T-helper 1 cell treated with Interleukin-12 subunit alpha and Interleukin-12 subunit beta and Interleukin-4 antibody, amounts not matched to agents 30 μg/mL and 1 μg/mL, for 36 hours (primary cell): ENCODE data around the gene NINJ2.

Experiments used
- H3K27ac Mint-ChIP-seq: one replicate; pipeline ENCODE4 v1.8.0; 2021; ENCODE audit warnings: mild to moderate bottlenecking, mixed read lengths
- H3K27me3 Mint-ChIP-seq: one replicate; pipeline ENCODE4 v1.8.0; 2021; ENCODE audit warnings: low read depth, mixed read lengths
- H3K36me3 Mint-ChIP-seq: one replicate; pipeline ENCODE4 v1.8.0; 2021; ENCODE audit warnings: low read depth, mixed read lengths
- H3K4me1 Mint-ChIP-seq: one replicate; pipeline ENCODE4 v1.8.0; 2021; ENCODE audit warnings: low read depth, mixed read lengths
- H3K4me3 Mint-ChIP-seq: one replicate; pipeline ENCODE4 v1.8.0; 2021; ENCODE audit warnings: mild to moderate bottlenecking, moderate library complexity, mixed read lengths
- H3K9me3 Mint-ChIP-seq: one replicate; pipeline ENCODE4 v1.8.0; 2021; ENCODE audit warnings: mixed read lengths

The NINJ2 gene

GRCh38 chr12:601976-602699 is 61.1 kb downstream of the NINJ2 start:
- peaks cover 6% of the 10 kb centered on the region for H3K36me3 Mint-ChIP-seq
- no peaks in the 10 kb centered on the region for H3K27me3 Mint-ChIP-seq
- no peaks in the 10 kb centered on the region for H3K9me3 Mint-ChIP-seq
- H3K4me3 Mint-ChIP-seq = no peak overlapping the region
- peaks cover 9% of the 10 kb centered on the region for H3K4me1 Mint-ChIP-seq
- no peak overlapping the region for H3K27ac Mint-ChIP-seq

GRCh38 chr12:599756-600155 is 63.5 kb downstream of the NINJ2 start:
- H3K27ac Mint-ChIP-seq = no peak overlapping the region
- H3K36me3 Mint-ChIP-seq = peaks cover 7% of the 10 kb centered on the region
- H3K9me3 Mint-ChIP-seq = no peaks in the 10 kb centered on the region
- H3K4me3 Mint-ChIP-seq = no peak overlapping the region
- peaks cover 2% of the 10 kb centered on the region for H3K4me1 Mint-ChIP-seq
- peaks cover 5% of the 10 kb centered on the region for H3K27me3 Mint-ChIP-seq

- Mint-ChIP-seq H3K27ac (no peak overlapping the region), H3K36me3 (peaks cover 6% of the 10 kb centered on the region)
These were observed 65.2 kb downstream of the NINJ2 start for GRCh38 chr12:597926-598568.

GRCh38 chr12:593396-594270 is 69.6 kb downstream of the NINJ2 start:
- Mint-ChIP-seq H3K36me3 (peaks cover 7% of the 10 kb centered on the region), H3K27ac (no peak overlapping the region), H3K4me1 (peaks cover 6% of the 10 kb centered on the region), H3K9me3 (no peaks in the 10 kb centered on the region), H3K4me3 (no peak overlapping the region), H3K27me3 (peaks cover 13% of the 10 kb centered on the region)

More at GRCh38 chr12:597926-598568, 65.2 kb downstream of the NINJ2 start:
- Mint-ChIP-seq H3K4me1 (peaks cover 3% of the 10 kb centered on the region), H3K4me3 (no peak overlapping the region), H3K9me3 (no peaks in the 10 kb centered on the region), H3K27me3 (peaks cover 13% of the 10 kb centered on the region)

- H3K4me3 Mint-ChIP-seq = no peak overlapping the region
These were observed 71.2 kb downstream of the NINJ2 start for GRCh38 chr12:592024-592505.

GRCh38 chr12:591167-592023 is 71.8 kb downstream of the NINJ2 start:
- H3K27me3 Mint-ChIP-seq = peaks cover 13% of the 10 kb centered on the region
- peaks cover 11% of the 10 kb centered on the region for H3K36me3 Mint-ChIP-seq
- peaks cover 6% of the 10 kb centered on the region for H3K4me1 Mint-ChIP-seq
- no peak overlapping the region for H3K4me3 Mint-ChIP-seq
- H3K9me3 Mint-ChIP-seq = peaks cover 4% of the 10 kb centered on the region
- no peak overlapping the region for H3K27ac Mint-ChIP-seq

More at GRCh38 chr12:592024-592505, 71.2 kb downstream of the NINJ2 start:
- Mint-ChIP-seq H3K27me3 (peaks cover 13% of the 10 kb centered on the region), H3K36me3 (peaks cover 11% of the 10 kb centered on the region), H3K9me3 (peaks cover 4% of the 10 kb centered on the region), H3K4me1 (peaks cover 6% of the 10 kb centered on the region), H3K27ac (no peak overlapping the region)

GRCh38 chr12:590206-590750 is 73.0 kb downstream of the NINJ2 start:
- Mint-ChIP-seq H3K36me3 (peaks cover 8% of the 10 kb centered on the region), H3K4me3 (no peak overlapping the region), H3K27me3 (peaks cover 8% of the 10 kb centered on the region), H3K9me3 (peaks cover 4% of the 10 kb centered on the region), H3K27ac (no peak overlapping the region), H3K4me1 (peaks cover 6% of the 10 kb centered on the region)

GRCh38 chr12:588646-589045 is 74.6 kb downstream of the NINJ2 start:
- no peak overlapping the region for H3K27ac Mint-ChIP-seq

GRCh38 chr12:588024-588322 is 75.3 kb downstream of the NINJ2 start:
- H3K9me3 Mint-ChIP-seq = peaks cover 4% of the 10 kb centered on the region

More at GRCh38 chr12:588646-589045, 74.6 kb downstream of the NINJ2 start:
- Mint-ChIP-seq H3K36me3 (peaks cover 8% of the 10 kb centered on the region), H3K27me3 (peaks cover 6% of the 10 kb centered on the region), H3K9me3 (peaks cover 4% of the 10 kb centered on the region), H3K4me1 (peaks cover 6% of the 10 kb centered on the region), H3K4me3 (no peak overlapping the region)

GRCh38 chr12:587132-588023 is 75.9 kb downstream of the NINJ2 start:
- Mint-ChIP-seq H3K27ac (no peak overlapping the region), H3K4me3 (no peak overlapping the region), H3K36me3 (peaks cover 6% of the 10 kb centered on the region), H3K27me3 (no peaks in the 10 kb centered on the region), H3K4me1 (peaks cover 4% of the 10 kb centered on the region), H3K9me3 (peaks cover 4% of the 10 kb centered on the region)

More at GRCh38 chr12:588024-588322, 75.3 kb downstream of the NINJ2 start:
- Mint-ChIP-seq H3K4me1 (peaks cover 4% of the 10 kb centered on the region), H3K4me3 (no peak overlapping the region), H3K27ac (no peak overlapping the region), H3K27me3 (no peaks in the 10 kb centered on the region), H3K36me3 (peaks cover 6% of the 10 kb centered on the region)

GRCh38 chr12:586318-587071 is 76.8 kb downstream of the NINJ2 start:
- H3K27ac Mint-ChIP-seq = no peak overlapping the region
- H3K4me1 Mint-ChIP-seq = peaks cover 4% of the 10 kb centered on the region
- H3K4me3 Mint-ChIP-seq = no peak overlapping the region

More at GRCh38 chr12:586318-587071, 76.8 kb downstream of the NINJ2 start:
- Mint-ChIP-seq H3K9me3 (peaks cover 4% of the 10 kb centered on the region), H3K27me3 (no peaks in the 10 kb centered on the region), H3K36me3 (peaks cover 6% of the 10 kb centered on the region)
